Neural progenitor cell (in vitro differentiated cells): ENCODE measurements around the gene SCRN1.

Source experiments
- CTCF ChIP-seq: fragments of 200-600 bp; sonication (generic); IDR thresholded peaks from 2 replicates; pipeline ENCODE4 v1.5.1; 2017; ENCODE audit warnings: antibody characterized with exemption, mild to moderate bottlenecking
- EZH2phosphoT487 ChIP-seq: fragments of 200-600 bp; sonication (generic); IDR thresholded peaks from 2 replicates; pipeline ENCODE4 v1.6.1; 2017; ENCODE audit warnings: antibody characterized with exemption

GRCh38 chr7:29972315-29972669, 17.3 kb downstream of the SCRN1 start:
- TF ChIP-seq CTCF (no peak), EZH2phosphoT487 (no peak)
